GM12878 (cell line): ENCODE results near the gene TDRD10. TPM values are rescaled to one million over a fixed set of nuclear protein-coding genes. Genes with fewer than 3 reads are reported as not detected.

ENCODE experiments used
- ATAC-seq: fragments of 200-7000 bp; cut with Tn5 transposase; 3 replicates; pipeline ENCODE4 v1.9.1; 2020; ENCODE audit warnings: mild to moderate bottlenecking, moderate library complexity
- BruUV-seq: library from RNA; stranded (reverse); fragments of 400-500 nt; replicated peaks from 2 replicates; lab custom pipeline; 2021; lab: Mats Ljungman, UMichigan
- CTCF ChIA-PET: fragments of 300-600 bp; sonication (Branson Sonifier 250); formaldehyde crosslinking; extraction: SDS; loops from one replicate; lab custom pipeline; 2021; ENCODE audit warnings: inconsistent platforms; lab: Yijun Ruan, JAX
- POLR2A ChIA-PET: fragments of 350-600 bp; formaldehyde crosslinking; extraction: SDS; loops from one replicate; lab custom pipeline; 2021; ENCODE audit warnings: inconsistent platforms; lab: Charles Lee
- RAD21 ChIA-PET: fragments of 300-600 bp; sonication (Branson Sonifier 250); formaldehyde crosslinking; loops from one replicate; lab custom pipeline; 2023; ENCODE audit warnings: antibody characterized with exemption; ENCODE audit not compliant: unreplicated experiment; lab: Charles Lee
- SMC1A ChIA-PET: fragments of 300-600 bp; sonication (Branson Sonifier 250); formaldehyde crosslinking; loops from one replicate; lab custom pipeline; 2023; ENCODE audit not compliant: unreplicated experiment, uncharacterized antibody; lab: Charles Lee
- DNase-seq: peaks from one replicate; pipeline ENCODE4 v3.0.0-alpha.2; 2011; ENCODE audit warnings: low read depth, low spot score
- FAIRE-seq: peaks from 3 replicates; lab custom pipeline; 2011; peaks lifted over from hg19 to GRCh38; lab: Jason Lieb, UNC
- H2AFZ ChIP-seq: 2 replicates; pipeline ENCODE4 v1.6.0; 2011; ENCODE audit warnings: low read depth, low read length, control low read depth; ENCODE audit not compliant: control insufficient read depth
- H3K27ac ChIP-seq: 2 replicates; pipeline ENCODE4 v1.5.1; 2011; ENCODE audit warnings: control low read depth; ENCODE audit not compliant: control insufficient read depth, insufficient read depth
- H3K27me3 ChIP-seq, 2 experiments: replicated peaks in 1 of 2; 2 replicates each; pipeline versions ENCODE4 v1.6.0 to v1.6.1; 2011; ENCODE audit warnings: low read length in 1 of 2; ENCODE audit not compliant: control insufficient read depth in 2 of 2, insufficient read depth in 2 of 2
- H3K36me3 ChIP-seq, 2 experiments: 2 replicates each; pipeline ENCODE4 v1.5.1; 2011; ENCODE audit warnings: low read length in 1 of 2; ENCODE audit not compliant: control insufficient read depth in 2 of 2, insufficient read depth in 2 of 2
- H3K4me1 ChIP-seq: 2 replicates; pipeline ENCODE4 v1.6.1; 2011; ENCODE audit warnings: mild to moderate bottlenecking, low read length, moderate library complexity, mixed read lengths; ENCODE audit not compliant: control insufficient read depth, insufficient read depth
- H3K4me2 ChIP-seq: 2 replicates; pipeline ENCODE4 v1.6.0; 2011; ENCODE audit warnings: control low read depth; ENCODE audit not compliant: control insufficient read depth, insufficient read depth
- H3K4me3 ChIP-seq: fragments of 200-600 bp; sonication (generic); 2 replicates; pipeline ENCODE4 v1.5.1; 2016
- H3K79me2 ChIP-seq: 2 replicates; pipeline ENCODE4 v1.6.0; 2011; ENCODE audit warnings: low read length; ENCODE audit not compliant: control insufficient read depth, insufficient read depth
- H3K9ac ChIP-seq: 2 replicates; pipeline ENCODE4 v1.8.0; 2011; ENCODE audit warnings: low read length, control low read depth, mixed read lengths; ENCODE audit not compliant: control insufficient read depth, insufficient read depth
- H3K9me3 ChIP-seq: replicated peaks from 3 replicates; pipeline ENCODE4 v1.5.1; 2011; ENCODE audit warnings: mild to moderate bottlenecking, low read length; ENCODE audit not compliant: control insufficient read depth, insufficient read depth
- H4K20me1 ChIP-seq: 2 replicates; pipeline ENCODE4 v1.6.0; 2011; ENCODE audit not compliant: control insufficient read depth, insufficient read depth
- ASH2L ChIP-seq: fragments of 300-600, 200-600 bp; sonication (generic); IDR thresholded peaks from 2 replicates; pipeline ENCODE4 v1.6.1; 2017; ENCODE audit warnings: low read depth, mild to moderate bottlenecking, borderline replicate concordance
- CHD2 ChIP-seq: IDR thresholded peaks from 2 replicates; pipeline ENCODE4 v1.6.1; 2011; ENCODE audit warnings: low read depth, low read length, improper control_type of control experiment, borderline replicate concordance
- CREB1 ChIP-seq: IDR thresholded peaks from 2 replicates; pipeline ENCODE4 v1.6.1; 2012; ENCODE audit warnings: low read depth, mild to moderate bottlenecking, inconsistent platforms
- EP300 ChIP-seq, 2 experiments: fragments of 150-350 bp in 1 of 2; IDR thresholded peaks; 2 replicates each; pipeline ENCODE4 v1.6.1; 2011 to 2012; ENCODE audit warnings: low read depth in 2 of 2, low read length in 2 of 2, borderline replicate concordance in 1 of 2, improper control_type of control experiment in 1 of 2, inconsistent platforms in 1 of 2; ENCODE audit not compliant: control insufficient read depth in 1 of 2
- ESRRA ChIP-seq: IDR thresholded peaks from 2 replicates; pipeline ENCODE4 v1.6.1; 2012; ENCODE audit warnings: mild to moderate bottlenecking, low read length, improper control_type of control experiment
- HDGF ChIP-seq: fragments of 450-650 bp; IDR thresholded peaks from 2 replicates; pipeline ENCODE4 v1.6.1; 2016; ENCODE audit warnings: antibody characterized with exemption
- IKZF1 ChIP-seq: fragments of 450-650 bp; conservative IDR thresholded peaks from 2 replicates; pipeline ENCODE4 v1.6.1; 2017; ENCODE audit warnings: antibody characterized with exemption, mild to moderate bottlenecking
- KAT2A ChIP-seq: conservative IDR thresholded peaks from 2 replicates; pipeline ENCODE4 v1.6.1; 2011; ENCODE audit warnings: low read depth, low read length; ENCODE audit not compliant: control insufficient read depth
- LARP7 ChIP-seq: fragments of 450-650 bp; IDR thresholded peaks from 2 replicates; pipeline ENCODE4 v1.6.1; 2017; ENCODE audit warnings: mild to moderate bottlenecking
- PAX5 ChIP-seq: IDR thresholded peaks from 2 replicates; pipeline ENCODE4 v1.6.1; 2011; ENCODE audit warnings: low read depth, low read length, borderline replicate concordance
- POLR2AphosphoS5 ChIP-seq: IDR thresholded peaks from 2 replicates; pipeline ENCODE4 v1.6.1; 2011; ENCODE audit warnings: mild to moderate bottlenecking, low read length, inconsistent platforms
- RAD51 ChIP-seq: fragments of 450-650 bp; IDR thresholded peaks from 2 replicates; pipeline ENCODE4 v1.6.1; 2016; ENCODE audit warnings: moderate library complexity, mild to moderate bottlenecking, inconsistent platforms
- SUPT20H ChIP-seq: IDR thresholded peaks from 2 replicates; pipeline ENCODE4 v1.6.1; 2011; ENCODE audit warnings: low read depth, mild to moderate bottlenecking, low read length, moderate library complexity, borderline replicate concordance; ENCODE audit not compliant: control insufficient read depth
- TCF3 ChIP-seq: IDR thresholded peaks from 2 replicates; pipeline ENCODE4 v1.6.1; 2012; ENCODE audit warnings: low read depth, mild to moderate bottlenecking, low read length, borderline replicate concordance; ENCODE audit not compliant: insufficient read depth
- ZNF384 ChIP-seq: IDR thresholded peaks from 2 replicates; pipeline ENCODE4 v1.6.1; 2012; ENCODE audit warnings: low read depth, mild to moderate bottlenecking, low read length, improper control_type of control experiment, borderline replicate concordance
- WGBS: methylation state at CpG from one replicate; pipeline ENCODE4 v1.1.6; 2016; ENCODE audit warnings: low lambda C conversion rate; ENCODE audit not compliant: insufficient replicate concordance, insufficient coverage; ENCODE audit errors: missing lambda C conversion rate; 5-methylcytosine and 5-hydroxymethylcytosine counted together
- in situ Hi-C: fragments of 300-500 bp; cut with MboI; formaldehyde crosslinking; loops from 9 replicates; pipeline ENCODE4 v1.14.3; 2018; ENCODE audit warnings: mixed read lengths
- intact Hi-C: fragments of 100-400 bp; cut with micrococcal nuclease; formaldehyde crosslinking; loops from one replicate; pipeline ENCODE4 v1.14.2; 2022; ENCODE audit not compliant: unreplicated experiment
- polyA plus RNA-seq, 11 experiments: library from polyadenylated mRNA; depleted of rRNA in 4 of 11; unstranded in 6 of 11; stranded (reverse) in 5 of 11; fragments of >200 nt; fragmentation: Nextera tagmentation in 4 of 11; fragmentation: Illumina TruSeq in 1 of 11; extraction: Ambion mirVana in 4 of 11; extraction: Trizol in 1 of 11; gene quantifications; 1 replicate in 1 of 11; 2 replicates in 10 of 11; pipeline versions ENCODE4 v1.2.1 to v1.2.3, GENCODE V29; 2011 to 2016; ENCODE audit warnings: inconsistent platforms in 2 of 11, missing spikeins in 2 of 11, low read depth in 1 of 11
- total RNA-seq, 4 experiments: library from RNA; depleted of rRNA in 3 of 4; stranded (reverse); fragments of >200 nt in 3 of 4; fragmentation: Illumina TruSeq in 1 of 4; extraction: Trizol in 1 of 4; gene quantifications; 2 replicates each; pipeline versions ENCODE4 v1.2.1 to v1.2.3, GENCODE V29; 2013 to 2021
- TF ChIP-seq, protein P1 (sequence below): fragments of 450-650 bp; IDR thresholded peaks from 2 replicates; pipeline ENCODE4 v1.6.1; 2017; ENCODE audit warnings: mild to moderate bottlenecking, moderate library complexity
- TF ChIP-seq, protein P2 (sequence below): fragments of 450-650 bp; IDR thresholded peaks from 2 replicates; pipeline ENCODE4 v1.6.1; 2017; ENCODE audit warnings: mild to moderate bottlenecking
- TF ChIP-seq, protein P3 (sequence below): IDR thresholded peaks from 2 replicates; pipeline ENCODE4 v1.6.1; 2011; ENCODE audit warnings: mild to moderate bottlenecking, low read depth, low read length, moderate library complexity; ENCODE audit not compliant: insufficient replicate concordance

The TDRD10 gene
- total and polyA plus RNA-seq, 10 of the 15 experiments (the other 5 are each of a cell fraction or from before 2014, with no cell fraction given): not detected

DNA sequence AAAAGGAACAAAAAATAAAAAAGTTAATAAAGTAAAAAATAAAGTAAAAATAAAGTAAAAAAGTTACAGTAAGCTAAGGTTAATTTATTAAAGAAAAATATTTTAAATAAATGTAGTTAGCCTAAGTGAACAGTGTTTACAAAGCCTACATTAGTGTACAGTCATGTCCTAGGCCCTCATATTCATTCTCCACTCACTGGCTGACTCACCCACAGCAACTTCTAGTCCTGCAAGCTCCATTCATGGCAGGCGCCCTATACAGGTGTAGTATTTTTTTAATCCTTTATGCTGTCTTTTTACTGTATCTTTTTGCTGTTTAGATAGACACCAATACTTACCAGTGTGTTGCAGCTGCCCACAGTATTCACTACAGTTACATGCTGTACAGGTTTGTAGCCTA, 93.6 kb downstream of the TDRD10 start:
- ATAC-seq (no peak), FAIRE-seq (no peak), DNase-seq (no peak)
- TF ChIP-seq, protein P1, sequence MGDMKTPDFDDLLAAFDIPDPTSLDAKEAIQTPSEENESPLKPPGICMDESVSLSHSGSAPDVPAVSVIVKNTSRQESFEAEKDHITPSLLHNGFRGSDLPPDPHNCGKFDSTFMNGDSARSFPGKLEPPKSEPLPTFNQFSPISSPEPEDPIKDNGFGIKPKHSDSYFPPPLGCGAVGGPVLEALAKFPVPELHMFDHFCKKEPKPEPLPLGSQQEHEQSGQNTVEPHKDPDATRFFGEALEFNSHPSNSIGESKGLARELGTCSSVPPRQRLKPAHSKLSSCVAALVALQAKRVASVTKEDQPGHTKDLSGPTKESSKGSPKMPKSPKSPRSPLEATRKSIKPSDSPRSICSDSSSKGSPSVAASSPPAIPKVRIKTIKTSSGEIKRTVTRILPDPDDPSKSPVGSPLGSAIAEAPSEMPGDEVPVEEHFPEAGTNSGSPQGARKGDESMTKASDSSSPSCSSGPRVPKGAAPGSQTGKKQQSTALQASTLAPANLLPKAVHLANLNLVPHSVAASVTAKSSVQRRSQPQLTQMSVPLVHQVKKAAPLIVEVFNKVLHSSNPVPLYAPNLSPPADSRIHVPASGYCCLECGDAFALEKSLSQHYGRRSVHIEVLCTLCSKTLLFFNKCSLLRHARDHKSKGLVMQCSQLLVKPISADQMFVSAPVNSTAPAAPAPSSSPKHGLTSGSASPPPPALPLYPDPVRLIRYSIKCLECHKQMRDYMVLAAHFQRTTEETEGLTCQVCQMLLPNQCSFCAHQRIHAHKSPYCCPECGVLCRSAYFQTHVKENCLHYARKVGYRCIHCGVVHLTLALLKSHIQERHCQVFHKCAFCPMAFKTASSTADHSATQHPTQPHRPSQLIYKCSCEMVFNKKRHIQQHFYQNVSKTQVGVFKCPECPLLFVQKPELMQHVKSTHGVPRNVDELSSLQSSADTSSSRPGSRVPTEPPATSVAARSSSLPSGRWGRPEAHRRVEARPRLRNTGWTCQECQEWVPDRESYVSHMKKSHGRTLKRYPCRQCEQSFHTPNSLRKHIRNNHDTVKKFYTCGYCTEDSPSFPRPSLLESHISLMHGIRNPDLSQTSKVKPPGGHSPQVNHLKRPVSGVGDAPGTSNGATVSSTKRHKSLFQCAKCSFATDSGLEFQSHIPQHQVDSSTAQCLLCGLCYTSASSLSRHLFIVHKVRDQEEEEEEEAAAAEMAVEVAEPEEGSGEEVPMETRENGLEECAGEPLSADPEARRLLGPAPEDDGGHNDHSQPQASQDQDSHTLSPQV: no peak
- TF ChIP-seq TCF3: no peak
- TF ChIP-seq ESRRA: no peak
- TF ChIP-seq KAT2A: no peak
- TF ChIP-seq LARP7: no peak
- TF ChIP-seq RAD51: no peak
- TF ChIP-seq SUPT20H: no peak
- TF ChIP-seq, protein P2, sequence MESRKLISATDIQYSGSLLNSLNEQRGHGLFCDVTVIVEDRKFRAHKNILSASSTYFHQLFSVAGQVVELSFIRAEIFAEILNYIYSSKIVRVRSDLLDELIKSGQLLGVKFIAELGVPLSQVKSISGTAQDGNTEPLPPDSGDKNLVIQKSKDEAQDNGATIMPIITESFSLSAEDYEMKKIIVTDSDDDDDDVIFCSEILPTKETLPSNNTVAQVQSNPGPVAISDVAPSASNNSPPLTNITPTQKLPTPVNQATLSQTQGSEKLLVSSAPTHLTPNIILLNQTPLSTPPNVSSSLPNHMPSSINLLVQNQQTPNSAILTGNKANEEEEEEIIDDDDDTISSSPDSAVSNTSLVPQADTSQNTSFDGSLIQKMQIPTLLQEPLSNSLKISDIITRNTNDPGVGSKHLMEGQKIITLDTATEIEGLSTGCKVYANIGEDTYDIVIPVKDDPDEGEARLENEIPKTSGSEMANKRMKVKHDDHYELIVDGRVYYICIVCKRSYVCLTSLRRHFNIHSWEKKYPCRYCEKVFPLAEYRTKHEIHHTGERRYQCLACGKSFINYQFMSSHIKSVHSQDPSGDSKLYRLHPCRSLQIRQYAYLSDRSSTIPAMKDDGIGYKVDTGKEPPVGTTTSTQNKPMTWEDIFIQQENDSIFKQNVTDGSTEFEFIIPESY: no peak
- TF ChIP-seq PAX5: no peak
- TF ChIP-seq POLR2AphosphoS5: no peak
- no peak for TF ChIP-seq CREB1
- TF ChIP-seq, protein P3, sequence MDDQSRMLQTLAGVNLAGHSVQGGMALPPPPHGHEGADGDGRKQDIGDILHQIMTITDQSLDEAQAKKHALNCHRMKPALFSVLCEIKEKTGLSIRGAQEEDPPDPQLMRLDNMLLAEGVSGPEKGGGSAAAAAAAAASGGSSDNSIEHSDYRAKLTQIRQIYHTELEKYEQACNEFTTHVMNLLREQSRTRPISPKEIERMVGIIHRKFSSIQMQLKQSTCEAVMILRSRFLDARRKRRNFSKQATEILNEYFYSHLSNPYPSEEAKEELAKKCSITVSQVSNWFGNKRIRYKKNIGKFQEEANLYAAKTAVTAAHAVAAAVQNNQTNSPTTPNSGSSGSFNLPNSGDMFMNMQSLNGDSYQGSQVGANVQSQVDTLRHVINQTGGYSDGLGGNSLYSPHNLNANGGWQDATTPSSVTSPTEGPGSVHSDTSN: no peak
- TF ChIP-seq ZNF384: no peak
- TF ChIP-seq CHD2: no peak
- TF ChIP-seq ASH2L: no peak
- no peak for TF ChIP-seq HDGF
- TF ChIP-seq EP300 (IDR thresholded peaks at IDR 0.05; ENCODE audit: borderline replicate concordance in 1 of 2, control insufficient read depth in 1 of 2, low read depth in 2 of 2, low read length in 2 of 2): no peak
- no peak for TF ChIP-seq IKZF1
- H2AFZ ChIP-seq: no peak overlapping the region
- in situ Hi-C loops (no loop called here), intact Hi-C loops (no loop called here)
- H4K20me1 ChIP-seq: peaks cover 9% of the 10 kb centered on the region
- ChIA-PET POLR2A (interaction anchor here (1.2 to 2.5 kb wide), 2 partner anchors 10 to 36 kb away, joined by 3 to 9 read pairs; no protein-coding TSS in a partner anchor), RAD21 (interaction anchor here (0.6 to 1.4 kb wide), 2 partner anchors 10 to 309 kb away, joined by 3 to 5 read pairs; no protein-coding TSS in a partner anchor), CTCF (interaction anchor here (0.9 to 2.7 kb wide), 3 partner anchors 12 to 287 kb away, joined by 3 to 15 read pairs (median 4); no protein-coding TSS in a partner anchor), SMC1A (interaction anchor here (0.9 to 6.0 kb wide), 5 partner anchors 10 to 74 kb away, joined by 4 to 36 read pairs (median 9); no protein-coding TSS in a partner anchor)
- no peaks in the 10 kb centered on the region for H3K27me3 ChIP-seq
- no TSS peak for BruUV-seq
- H3K36me3 ChIP-seq: peaks cover 40 to 62% of the 10 kb centered on the region in 2 experiments
- H3K4me1 ChIP-seq: no peaks in the 10 kb centered on the region
- no peak overlapping the region for H3K4me2 ChIP-seq
- WGBS: 88% methylated on average over 1 of the region's 1 CpG
- H3K79me2 ChIP-seq: peaks cover 25% of the 10 kb centered on the region
- no peak overlapping the region for H3K4me3 ChIP-seq
- no peak overlapping the region for H3K9ac ChIP-seq
- H3K27ac ChIP-seq: no peak overlapping the region
- H3K9me3 ChIP-seq: no peaks in the 10 kb centered on the region
